ENCODE data around the gene TMEM164.
"Not testable (repeated sequence)": the region's sequence is repeated elsewhere in the genome, so short reads cannot be mapped to it uniquely, and the experiment has no call there.

The TMEM164 gene

DNA sequence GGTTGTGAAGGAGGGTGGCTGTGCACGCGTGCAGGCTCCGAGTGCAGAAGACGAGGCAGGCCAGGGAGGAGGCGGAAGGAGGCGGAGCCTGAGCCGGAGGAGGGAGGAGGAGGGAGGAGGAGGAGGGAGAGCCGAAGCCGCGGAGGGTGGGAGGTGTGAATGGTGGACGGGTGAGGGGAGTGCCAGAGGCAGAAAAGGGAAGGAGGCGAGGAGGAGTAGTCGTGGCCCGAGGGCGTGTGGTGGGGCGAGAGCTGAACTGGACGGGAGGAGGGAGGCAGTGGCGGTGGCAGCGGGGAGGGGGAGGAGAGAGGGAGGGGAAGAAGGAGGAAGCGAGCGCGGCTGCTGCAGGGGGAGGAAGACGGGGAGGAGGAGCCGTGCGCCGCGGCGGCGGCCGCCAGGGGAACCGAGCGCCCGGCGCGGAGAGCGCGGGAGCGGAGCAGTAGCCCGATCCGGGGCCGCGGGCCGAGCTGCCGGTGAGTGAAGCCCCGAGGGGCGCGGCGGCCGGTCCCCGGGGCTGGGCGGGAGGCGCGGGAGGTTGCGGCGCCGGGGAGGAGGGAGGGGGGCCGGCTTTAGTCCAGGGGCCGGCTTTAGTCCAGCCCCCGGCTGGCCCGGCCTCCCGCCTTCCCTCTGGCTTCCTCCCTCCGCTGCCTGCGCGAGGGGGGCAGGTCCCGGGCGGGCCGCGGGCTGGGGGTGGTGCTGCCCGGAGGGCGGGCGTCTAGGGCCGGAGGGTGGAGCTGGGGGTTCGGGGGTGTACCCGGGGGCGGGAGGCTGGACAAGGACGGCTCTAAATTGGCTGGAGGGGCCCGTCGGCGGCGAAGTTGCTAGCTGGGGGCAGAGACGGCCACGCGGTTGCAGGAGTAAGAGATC lies at the start of gene TMEM164:
TMEM164 (plus strand) TSS at position 815 of the 867 bp plus-strand sequence. CDS start 661 bp downstream, outside the sequence.
- peak; percentile 32 for DNase-seq (ENCODE audit: low spot score)

DNA sequence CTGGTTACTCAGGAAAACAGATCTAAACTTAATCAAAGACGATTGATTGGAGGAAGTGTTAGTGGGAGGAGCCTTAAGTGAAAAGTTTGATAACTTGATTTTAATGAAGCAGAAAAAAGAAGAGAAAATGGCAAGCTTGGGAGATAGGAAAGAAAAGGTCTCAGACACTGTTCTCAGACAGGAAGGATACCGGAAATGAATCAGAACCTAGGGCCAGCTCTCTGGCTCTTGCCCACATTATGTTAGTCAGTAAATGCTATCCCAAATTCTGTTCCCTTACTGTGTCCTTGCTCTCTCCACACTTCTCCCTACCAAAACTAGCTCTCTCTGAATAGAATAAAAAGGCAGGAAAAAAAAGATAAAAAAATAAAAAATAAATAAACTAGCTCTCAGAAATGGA lies 48.6 kb upstream of the TMEM164 start:
- peak; percentile 62 for DNase-seq (ENCODE audit: low spot score)

DNA sequence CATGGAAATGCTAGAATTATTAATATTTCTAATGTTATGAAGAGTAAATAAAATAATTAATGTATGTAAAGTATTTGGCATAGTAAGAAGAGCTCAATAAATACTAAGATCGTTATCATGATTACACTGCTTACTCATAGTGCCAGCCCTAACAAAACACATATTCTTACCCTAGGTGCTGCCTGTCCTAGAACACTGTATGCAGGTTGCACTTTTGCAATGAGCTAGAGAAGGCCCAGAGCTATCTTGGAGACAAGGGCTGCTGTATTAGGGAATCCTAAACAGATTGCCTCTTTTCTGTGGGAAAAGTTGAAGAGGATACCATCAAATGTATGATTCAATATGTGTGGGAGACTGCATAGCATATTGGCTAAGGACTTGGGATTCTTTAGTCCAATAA lies 48.0 kb upstream of the TMEM164 start:
- DNase-seq (ENCODE audit: low spot score), result no peak

DNA sequence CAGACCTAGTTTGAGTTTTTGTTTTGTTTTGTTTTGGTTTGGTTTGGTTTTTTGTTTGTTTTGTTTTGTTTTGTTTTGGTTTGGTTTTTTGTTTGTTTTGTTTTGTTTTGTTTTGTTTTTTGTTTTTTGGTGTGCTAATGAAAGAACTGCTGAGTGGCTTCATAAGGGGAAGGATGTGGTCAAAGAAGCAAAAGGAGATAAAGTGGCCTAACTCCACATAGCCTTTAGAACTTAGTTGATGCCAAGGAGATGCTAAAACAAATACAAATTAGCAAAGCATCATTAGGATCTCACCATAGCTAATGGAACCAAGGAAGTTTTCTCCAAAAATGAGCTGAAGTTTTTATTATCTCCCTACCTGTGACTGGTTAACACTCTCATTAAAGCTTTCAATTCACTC lies 44.6 kb upstream of the TMEM164 start:
- DNase-seq (ENCODE audit: low spot score), result no peak

DNA sequence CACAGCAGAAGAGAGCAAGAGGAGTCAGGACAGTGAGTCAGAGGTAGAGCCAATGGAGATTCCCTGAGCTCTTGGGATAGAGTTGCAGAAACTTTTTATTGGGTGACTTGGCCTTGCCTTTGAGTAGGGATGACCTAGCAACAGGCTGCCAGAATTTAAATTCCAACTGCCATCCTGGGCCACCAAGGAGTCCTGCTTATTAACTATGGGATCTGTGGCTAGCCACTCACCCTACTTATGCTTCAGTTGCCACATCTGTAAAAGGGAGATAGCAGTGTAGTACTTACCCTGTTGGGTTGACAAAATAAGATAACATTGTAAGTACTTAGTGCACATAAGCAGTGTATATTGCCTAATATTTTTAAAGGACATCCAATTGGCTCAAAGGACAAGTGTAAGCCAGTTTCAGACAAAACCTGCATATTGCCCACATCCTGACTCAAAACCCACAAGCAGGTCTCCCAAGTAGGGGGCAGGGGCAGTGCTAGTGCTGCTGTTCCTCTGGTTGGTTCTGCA lies 43.5 kb upstream of the TMEM164 start:
- no peak for DNase-seq (ENCODE audit: low spot score)

DNA sequence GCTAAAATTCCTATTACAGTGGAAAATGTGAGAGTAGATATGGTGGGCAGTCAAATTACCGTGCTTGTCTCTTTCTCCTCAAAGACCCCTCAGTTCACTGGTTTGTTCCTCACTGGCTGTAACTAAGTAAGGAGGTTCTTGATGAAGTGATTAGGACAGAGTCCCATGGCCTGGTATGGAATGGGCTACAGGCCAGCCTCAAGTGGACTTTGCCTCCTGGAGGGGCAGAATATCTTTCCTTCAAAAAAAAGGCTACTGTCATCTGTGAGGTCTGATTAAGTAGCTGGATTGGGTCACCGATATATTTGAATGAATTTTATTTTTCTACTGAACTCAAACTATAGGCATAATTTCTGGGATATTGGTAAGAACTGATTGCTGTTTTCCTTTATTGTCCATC lies 38.5 kb upstream of the TMEM164 start:
- DNase-seq (ENCODE audit: low spot score), result no peak

DNA sequence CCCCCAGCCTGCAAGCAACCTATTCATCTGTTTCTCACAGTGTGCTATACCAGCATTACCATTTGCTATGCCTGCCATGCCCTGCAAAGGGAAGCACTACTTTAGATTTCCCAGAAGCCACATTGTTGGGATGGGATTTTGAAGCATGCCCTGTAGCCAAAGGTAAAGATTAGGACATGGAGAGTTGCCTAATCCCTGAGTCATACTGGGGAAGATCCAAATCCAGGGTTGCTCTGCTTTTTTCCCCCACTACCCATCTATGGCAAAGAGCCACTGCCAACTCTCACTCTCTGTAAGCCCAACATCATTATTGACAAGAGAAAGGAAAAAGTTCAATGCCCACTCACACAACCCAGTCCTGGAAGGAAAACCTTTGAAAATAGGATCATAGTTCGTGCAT lies 36.7 kb upstream of the TMEM164 start:
- no peak for DNase-seq (ENCODE audit: low spot score)

DNA sequence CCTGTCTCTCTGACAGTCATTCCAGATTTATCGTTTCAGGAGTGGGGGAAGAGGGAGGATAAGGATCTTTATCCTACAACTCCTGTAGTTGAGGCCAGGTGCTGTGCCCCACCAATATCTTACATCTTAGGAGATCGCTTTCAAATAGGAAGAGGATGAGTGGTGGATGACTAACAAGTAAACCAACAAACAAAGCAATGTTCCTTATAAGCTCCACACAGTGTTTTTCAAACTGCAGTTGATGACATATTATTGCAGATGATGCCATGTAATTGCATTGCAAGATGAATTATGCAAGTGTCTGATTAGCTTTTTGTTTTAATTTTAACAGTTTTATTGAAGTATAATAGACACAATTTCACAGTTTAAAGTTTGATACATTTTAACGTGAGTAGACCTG lies 35.8 kb upstream of the TMEM164 start:
- no peak for DNase-seq (ENCODE audit: low spot score)

DNA sequence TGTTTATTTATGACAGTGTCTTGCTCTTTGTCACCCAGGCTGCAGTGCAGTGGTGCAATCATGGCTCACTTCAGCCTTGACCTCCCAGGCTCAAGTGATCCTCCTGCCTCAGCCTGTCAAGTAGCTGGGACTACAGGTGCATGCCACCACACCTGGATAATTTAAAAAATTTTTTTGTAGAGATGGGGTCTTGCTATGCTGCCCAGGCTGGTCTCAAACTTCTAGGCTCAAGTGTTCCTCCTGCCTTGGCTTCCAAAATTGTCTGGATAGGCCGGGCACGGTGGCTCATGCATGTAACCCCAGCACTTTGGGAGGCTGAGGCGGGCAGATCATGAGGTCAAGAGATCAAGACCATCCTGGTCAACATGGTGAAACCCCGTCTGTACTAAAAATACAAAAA lies 32.1 kb upstream of the TMEM164 start:
- DNase-seq (ENCODE audit: low spot score), result not testable (repeated sequence)

DNA sequence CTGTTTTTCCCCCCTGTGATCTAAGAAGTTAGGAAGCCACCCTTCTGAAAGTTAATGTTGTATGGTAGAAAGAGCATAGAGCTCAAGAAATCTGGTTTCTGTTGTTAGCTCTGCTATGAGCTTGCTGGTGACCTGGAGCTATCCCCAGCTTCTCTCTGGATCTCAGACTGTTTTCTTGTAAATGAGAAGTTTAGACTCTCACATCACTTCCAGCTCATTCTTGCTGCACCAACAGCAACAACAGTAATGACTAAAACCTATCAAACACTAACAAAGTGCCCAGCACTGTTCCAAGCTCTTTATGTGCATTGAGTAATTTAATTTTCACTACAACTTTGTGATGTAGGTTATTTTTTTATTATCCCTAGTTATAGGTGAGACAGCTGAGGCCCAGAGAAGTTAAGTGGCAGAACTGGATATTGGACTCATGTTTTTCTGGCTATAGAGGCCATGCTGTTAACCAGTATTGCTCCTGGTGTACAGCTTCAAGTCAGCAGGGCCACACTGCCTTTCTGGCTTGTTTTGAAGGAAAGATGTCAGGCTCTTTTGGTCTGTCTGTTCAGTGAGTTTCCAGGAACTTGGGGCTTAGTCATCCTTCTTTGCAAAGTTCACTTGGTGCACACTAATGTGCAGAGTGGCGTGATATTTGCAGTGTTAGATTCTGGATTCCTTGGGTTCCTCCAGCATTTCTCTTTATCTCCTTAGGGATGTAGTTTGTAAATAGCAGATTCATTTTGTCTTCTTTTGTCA lies 27.8 kb upstream of the TMEM164 start:
- DNase-seq (ENCODE audit: low spot score), result no peak

DNA sequence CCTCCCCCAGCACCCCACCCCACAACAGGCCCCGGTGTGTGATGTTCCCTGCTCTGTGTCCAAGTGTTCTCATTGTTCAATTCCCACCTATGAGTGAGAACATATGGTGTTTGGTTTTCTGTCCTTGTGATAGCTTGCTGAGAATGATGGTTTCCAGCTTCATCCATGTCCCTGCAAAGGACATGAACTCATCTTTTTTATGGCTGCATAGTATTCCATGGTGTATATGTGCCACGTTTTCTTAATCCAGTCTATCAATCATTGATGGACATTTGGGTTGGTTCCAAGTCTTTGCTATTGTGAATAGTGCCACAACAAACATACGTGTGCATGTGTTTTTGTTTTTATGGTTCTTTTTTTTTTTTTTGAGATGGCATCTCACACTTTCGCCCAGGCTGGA lies 17.7 kb upstream of the TMEM164 start:
- not testable (repeated sequence) for DNase-seq (ENCODE audit: low spot score)

DNA sequence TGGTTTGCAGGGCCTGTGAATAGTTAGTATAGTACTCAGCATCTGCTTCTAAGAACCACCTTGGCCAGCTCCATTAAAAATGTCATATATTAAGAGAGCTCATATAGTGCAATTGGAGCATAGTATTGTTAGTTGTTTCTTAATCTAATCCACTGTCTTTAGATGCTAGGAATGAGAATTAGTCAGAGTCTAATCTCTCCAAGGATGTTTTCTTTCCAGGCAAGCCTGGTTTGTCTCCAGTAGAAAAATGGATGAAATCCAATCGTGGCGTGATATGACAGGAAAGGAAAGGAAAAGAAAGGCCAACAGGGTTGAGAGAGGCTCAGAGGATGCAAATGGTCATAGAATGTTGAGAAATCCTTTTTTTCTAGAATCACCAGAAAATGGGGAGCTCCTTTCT lies 15.0 kb upstream of the TMEM164 start:
- no peak for DNase-seq (ENCODE audit: low spot score)

DNA sequence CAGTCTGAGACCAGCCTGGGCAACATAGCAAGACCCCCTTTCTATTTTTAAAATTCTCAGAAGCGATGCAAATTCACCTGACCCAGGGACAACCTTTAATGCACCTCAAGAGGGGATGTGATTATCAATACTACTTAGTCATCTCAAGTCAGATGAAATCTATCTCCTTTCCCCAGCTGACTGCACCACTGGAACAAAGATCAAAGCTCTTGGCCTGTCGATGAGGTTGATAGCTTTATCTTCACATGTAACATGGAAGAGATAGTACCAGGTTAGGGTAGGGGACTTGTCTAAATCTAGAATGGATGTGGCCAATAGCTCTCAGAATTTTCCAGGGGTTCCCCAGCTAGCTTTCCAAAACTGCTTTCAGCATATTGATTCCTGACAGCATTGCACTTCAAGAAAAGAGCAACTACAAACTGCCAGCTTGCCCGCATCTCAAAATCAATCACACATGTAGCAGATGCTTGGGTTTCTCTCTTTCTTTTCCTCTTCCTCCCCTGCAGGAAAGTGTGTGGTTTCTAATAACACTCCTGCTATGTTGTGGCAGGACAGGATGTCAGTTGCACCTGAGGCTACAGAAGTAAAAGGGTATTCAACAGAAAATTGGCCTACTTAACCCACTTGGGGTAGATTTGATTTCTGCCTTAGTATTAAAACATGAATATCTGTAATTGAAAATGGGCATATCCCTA lies 12.2 kb upstream of the TMEM164 start:
- DNase-seq (ENCODE audit: low spot score), result no peak

DNA sequence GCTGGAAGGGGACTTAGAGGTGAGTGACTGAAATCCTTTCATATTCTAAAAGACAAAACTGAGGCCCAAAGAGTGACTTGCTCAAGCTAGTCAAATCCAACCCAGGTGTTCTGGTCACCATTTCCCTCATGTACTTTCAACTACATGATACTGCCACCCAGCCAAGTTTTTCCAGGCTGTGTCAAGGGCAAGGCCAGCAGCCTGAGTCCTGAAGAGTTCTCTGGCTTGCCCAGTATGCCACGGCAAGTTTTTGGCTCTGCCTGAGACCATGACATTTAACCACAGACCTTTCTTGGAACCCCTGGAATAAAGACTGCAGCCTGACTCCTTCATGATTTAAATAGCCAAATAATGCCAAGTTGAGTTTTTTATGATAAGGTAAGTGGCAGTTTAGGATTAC lies 10.7 kb upstream of the TMEM164 start:
- no peak for DNase-seq (ENCODE audit: low spot score)

DNA sequence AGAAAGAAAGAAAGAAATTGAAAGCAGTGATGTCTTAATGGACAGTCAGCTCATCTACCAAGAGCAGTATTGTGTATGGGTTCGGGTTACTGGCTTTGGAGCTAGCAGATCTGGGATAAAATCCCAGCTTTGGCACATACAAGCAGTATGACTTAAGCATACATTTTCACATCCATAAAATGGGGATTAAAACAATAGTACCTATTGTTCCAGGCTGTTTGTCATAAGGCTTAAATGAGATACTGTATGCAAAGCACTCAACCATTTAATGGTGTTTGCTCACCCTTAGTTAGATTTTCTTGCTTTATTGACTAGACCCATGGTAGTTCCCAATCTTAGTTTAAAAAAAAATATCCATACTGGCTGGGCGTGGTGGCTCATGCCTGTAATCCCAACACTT lies 7.8 kb upstream of the TMEM164 start:
- no peak for DNase-seq (ENCODE audit: low spot score)

DNA sequence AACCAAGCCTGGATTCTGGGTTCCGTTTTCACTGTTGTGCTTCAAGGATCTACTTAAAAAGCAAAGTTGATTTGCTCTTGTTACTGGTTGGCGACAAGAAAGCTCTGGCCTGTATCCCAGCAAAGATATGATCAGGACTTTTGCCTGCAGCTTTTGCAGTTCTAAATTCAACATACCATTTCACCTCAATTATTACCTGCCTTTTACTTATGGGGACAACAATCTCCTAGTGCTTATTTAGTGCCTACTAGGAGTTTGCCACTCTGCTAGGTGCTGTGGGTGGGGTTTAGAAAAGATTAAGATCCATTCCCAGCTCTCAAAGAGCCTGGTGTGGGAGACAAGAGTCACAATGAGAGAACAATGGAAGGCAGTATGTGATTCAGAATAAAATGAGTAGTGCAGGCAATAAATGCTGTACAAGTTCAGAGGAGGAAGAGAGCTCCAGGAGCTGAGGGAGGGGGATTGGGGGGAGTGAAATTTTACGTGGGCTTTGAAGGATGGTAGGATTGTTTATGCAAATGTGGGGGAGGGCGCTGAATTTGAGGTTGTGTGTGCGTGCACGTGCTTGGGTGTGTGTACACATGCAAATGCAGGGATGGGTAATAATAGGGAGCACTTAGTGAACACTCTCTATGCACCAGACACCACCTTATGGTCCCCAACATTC lies 5.0 kb upstream of the TMEM164 start:
- no peak for DNase-seq (ENCODE audit: low spot score)

DNA sequence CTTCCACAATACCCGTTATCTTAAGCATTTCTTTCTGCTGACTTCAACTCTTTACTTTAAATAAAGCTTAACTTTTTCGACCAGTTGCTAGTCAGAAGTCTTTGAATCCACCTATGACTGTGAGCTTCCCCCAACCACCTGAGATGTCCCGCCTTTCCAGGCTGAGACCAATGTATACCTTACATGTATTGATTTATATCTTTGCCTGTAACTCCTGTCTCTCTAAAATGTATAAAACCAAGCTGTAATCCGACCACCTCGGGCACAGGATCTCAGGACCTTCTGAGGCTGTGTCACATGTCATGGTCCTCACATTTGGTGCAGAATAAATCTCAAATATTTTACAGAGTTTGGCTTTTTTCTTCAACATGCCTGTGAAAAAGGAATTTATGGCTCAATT lies 2.9 kb upstream of the TMEM164 start:
- DNase-seq (ENCODE audit: low spot score), result no peak

DNA sequence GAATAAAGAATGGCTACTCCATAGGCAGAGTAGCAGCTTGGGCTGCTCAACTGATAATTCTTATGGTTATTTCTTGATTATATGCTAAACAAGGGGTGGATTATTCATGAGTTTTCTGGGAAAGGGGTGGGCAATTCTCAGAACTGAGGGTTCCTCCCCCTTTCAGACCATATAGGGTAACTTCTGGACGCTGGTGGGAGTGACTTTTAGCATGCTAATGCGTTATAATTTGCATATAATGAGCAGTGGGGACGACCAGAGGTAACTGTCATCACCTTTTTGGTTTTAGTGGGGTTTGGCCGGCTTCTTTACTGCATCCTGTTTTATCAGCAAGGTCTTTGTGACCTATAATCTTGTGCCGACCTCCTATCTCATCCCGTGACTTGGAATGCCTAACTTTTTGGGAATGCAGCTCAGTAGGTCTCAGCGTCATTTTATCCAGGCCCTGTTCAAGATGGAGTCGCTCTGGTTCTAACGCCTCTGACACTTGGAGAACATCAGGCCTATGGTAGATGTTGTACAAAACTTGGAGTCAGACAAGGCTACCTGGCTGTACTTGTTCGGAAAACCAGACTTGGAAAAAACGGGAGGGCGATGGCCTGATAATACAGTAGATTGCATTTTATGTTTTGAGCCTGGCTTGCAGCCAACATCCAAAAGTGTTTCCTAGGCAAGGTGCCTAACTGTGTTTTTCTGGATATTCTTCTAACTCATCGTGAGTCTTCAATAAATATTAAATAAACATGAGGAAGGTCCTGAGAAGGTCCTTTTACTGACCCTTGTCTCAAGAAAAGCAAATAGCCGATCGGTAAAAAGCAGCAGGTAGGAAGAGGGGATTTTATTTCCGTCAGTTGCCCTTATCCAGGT lies 1.8 kb upstream of the TMEM164 start:
- DNase-seq (ENCODE audit: low spot score), result no peak

DNA sequence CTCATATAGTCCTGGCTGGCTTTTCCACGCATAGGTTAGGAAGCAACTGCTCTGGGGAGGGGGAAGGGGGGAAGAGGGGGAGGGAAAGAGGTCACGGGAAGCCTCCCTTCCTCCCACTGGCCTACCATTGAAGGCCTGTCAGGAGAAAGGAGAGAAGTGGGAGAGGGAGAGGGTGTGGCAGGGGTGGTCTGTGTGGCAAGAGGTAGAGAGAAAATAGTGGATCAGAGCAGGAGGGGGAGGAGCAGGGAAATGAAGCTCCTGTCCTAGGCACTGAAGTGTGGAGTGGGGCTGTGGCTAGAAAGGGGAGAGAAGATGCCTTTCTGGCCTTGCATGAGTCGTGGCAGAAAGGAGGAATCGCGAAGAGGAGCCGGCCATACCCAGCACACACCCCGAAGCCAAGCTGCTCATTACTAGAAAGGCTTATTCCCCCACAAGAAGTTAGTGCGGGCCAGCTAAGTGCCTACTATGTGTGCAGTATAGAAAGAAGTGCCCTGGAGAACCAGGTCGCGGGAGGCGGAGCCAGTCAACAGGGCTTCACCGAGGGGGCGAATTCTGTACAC lies 1.1 kb upstream of the TMEM164 start:
- no peak for DNase-seq (ENCODE audit: low spot score)

Data from kidney capillary endothelial cell (primary cell).